Cardiac fibroblast (primary cell): ENCODE results near the gene NFKB2.

Source experiments
- DNase-seq, 2 donors: peaks; one replicate each; pipeline versions ENCODE4 v3.0.0 to v3.0.0-alpha.2; 2010; ENCODE audit warnings: low read depth in 2 of 2
- H3K4me3 ChIP-seq, 2 donors: replicated peaks in 1 of 2; 1 replicate in 1 of 2; 2 replicates in 1 of 2; pipeline ENCODE4 v1.5.1; 2011; ENCODE audit warnings: low read depth in 2 of 2, low read length in 2 of 2, mild to moderate bottlenecking in 2 of 2, moderate library complexity in 1 of 2
- CTCF ChIP-seq: IDR thresholded peaks from one replicate; pipeline ENCODE4 v1.5.1; 2011; ENCODE audit warnings: low read depth, mild to moderate bottlenecking, low read length, inconsistent platforms

NFKB2 gene

GRCh38 chr10:102435529-102436233, 40.2 kb downstream of the NFKB2 start:
- peak in 1 of 2 donors; percentile 65 for DNase-seq
- TF ChIP-seq CTCF, result no peak
- peak overlapping the region; percentile 28 to 49 for H3K4me3 ChIP-seq

GRCh38 chr10:102436312-102436711, 40.8 kb downstream of the NFKB2 start:
- H3K4me3 ChIP-seq, result peak overlapping the region in 1 of 2 donors; percentile 49
- TF ChIP-seq CTCF, result no peak
- DNase-seq, result no peak

- DNase-seq, result no peak
- TF ChIP-seq CTCF, result no peak
- H3K4me3 ChIP-seq, result no peak overlapping the region
Observed at GRCh38 chr10:102437515-102437914, 42.0 kb downstream of the NFKB2 start.

GRCh38 chr10:102438374-102438773, 42.9 kb downstream of the NFKB2 start:
- H3K4me3 ChIP-seq, result no peak overlapping the region
- TF ChIP-seq CTCF, result no peak
- no peak for DNase-seq

GRCh38 chr10:102444851-102445250, 49.3 kb downstream of the NFKB2 start:
- DNase-seq, result peak in 1 of 2 donors; percentile 35
- TF ChIP-seq CTCF, result no peak
- H3K4me3 ChIP-seq, result no peak overlapping the region

GRCh38 chr10:102449321-102450123, 54.0 kb downstream of the NFKB2 start:
- DNase-seq, result peak; percentile 47 to 80
- peak overlapping the region; percentile 67 to 69 for H3K4me3 ChIP-seq
- no peak for TF ChIP-seq CTCF
